Neutrophil (primary cell): Measurements from ENCODE around the gene EHD3.

Source experiments
- H3K27ac ChIP-seq: fragments of 200-600 bp; sonication (generic); 2 replicates; pipeline ENCODE4 v1.5.1; 2016; ENCODE audit warnings: mild to moderate bottlenecking, moderate library complexity
- H3K27me3 ChIP-seq: fragments of 200-600 bp; sonication (generic); 2 replicates; pipeline ENCODE4 v1.6.0; 2016; ENCODE audit warnings: mild to moderate bottlenecking
- H3K36me3 ChIP-seq: fragments of 200-600 bp; sonication (generic); 2 replicates; pipeline ENCODE4 v1.5.1; 2017
- H3K4me1 ChIP-seq, 2 experiments: fragments of 200-600 bp in 1 of 2; sonication (generic) in 1 of 2; 1 replicate in 1 of 2; 2 replicates in 1 of 2; pipeline versions ENCODE4 v1.5.1 to v1.6.1; 2013 to 2016; ENCODE audit warnings: low read depth in 1 of 2, low read length in 1 of 2, mild to moderate bottlenecking in 1 of 2, moderate library complexity in 1 of 2; ENCODE audit not compliant: control insufficient read depth in 1 of 2, insufficient read depth in 1 of 2
- H3K4me3 ChIP-seq, 2 experiments: fragments of 200-600 bp in 1 of 2; sonication (generic) in 1 of 2; 1 replicate in 1 of 2; 2 replicates in 1 of 2; pipeline ENCODE4 v1.5.1; 2013 to 2016; ENCODE audit warnings: low read depth in 1 of 2, low read length in 1 of 2, mild to moderate bottlenecking in 1 of 2, moderate library complexity in 1 of 2
- H3K9me3 ChIP-seq: fragments of 200-600 bp; sonication (generic); 2 replicates; pipeline ENCODE4 v1.5.1; 2016
- TF ChIP-seq, protein P1 (sequence below): fragments of 200-600 bp; sonication (generic); IDR thresholded peaks from 2 replicates; pipeline ENCODE4 v1.5.1; 2016; ENCODE audit warnings: antibody characterized with exemption

Gene EHD3

DNA sequence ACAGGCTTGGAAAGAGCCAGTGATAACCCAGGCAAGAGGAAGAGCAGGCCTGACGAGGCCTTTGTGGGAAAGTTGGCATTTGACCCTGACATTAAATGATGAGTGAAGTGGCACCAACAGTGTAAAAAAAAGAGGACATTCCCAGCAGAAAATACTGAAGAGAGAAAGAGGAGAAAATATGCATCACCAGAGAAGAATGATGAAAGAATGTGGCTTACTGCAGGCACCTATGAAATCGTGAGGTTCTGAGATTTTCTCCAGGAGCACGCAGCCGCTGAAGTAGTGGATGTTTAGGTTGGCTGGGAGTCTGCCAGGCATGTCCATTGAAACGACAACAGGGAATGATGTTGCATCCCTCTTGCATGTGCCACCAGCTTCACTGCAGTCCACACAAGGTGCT is 13.8 kb downstream of the EHD3 start:
- peaks cover 3 to 4% of the 10 kb centered on the region in 2 experiments for H3K4me1 ChIP-seq
- no peak overlapping the region for H3K27ac ChIP-seq
- no peak overlapping the region for H3K4me3 ChIP-seq
- TF ChIP-seq, protein P1, sequence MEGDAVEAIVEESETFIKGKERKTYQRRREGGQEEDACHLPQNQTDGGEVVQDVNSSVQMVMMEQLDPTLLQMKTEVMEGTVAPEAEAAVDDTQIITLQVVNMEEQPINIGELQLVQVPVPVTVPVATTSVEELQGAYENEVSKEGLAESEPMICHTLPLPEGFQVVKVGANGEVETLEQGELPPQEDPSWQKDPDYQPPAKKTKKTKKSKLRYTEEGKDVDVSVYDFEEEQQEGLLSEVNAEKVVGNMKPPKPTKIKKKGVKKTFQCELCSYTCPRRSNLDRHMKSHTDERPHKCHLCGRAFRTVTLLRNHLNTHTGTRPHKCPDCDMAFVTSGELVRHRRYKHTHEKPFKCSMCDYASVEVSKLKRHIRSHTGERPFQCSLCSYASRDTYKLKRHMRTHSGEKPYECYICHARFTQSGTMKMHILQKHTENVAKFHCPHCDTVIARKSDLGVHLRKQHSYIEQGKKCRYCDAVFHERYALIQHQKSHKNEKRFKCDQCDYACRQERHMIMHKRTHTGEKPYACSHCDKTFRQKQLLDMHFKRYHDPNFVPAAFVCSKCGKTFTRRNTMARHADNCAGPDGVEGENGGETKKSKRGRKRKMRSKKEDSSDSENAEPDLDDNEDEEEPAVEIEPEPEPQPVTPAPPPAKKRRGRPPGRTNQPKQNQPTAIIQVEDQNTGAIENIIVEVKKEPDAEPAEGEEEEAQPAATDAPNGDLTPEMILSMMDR: no peak
- no peaks in the 10 kb centered on the region for H3K27me3 ChIP-seq
- H3K9me3 ChIP-seq: no peaks in the 10 kb centered on the region
- H3K36me3 ChIP-seq: no peaks in the 10 kb centered on the region

DNA sequence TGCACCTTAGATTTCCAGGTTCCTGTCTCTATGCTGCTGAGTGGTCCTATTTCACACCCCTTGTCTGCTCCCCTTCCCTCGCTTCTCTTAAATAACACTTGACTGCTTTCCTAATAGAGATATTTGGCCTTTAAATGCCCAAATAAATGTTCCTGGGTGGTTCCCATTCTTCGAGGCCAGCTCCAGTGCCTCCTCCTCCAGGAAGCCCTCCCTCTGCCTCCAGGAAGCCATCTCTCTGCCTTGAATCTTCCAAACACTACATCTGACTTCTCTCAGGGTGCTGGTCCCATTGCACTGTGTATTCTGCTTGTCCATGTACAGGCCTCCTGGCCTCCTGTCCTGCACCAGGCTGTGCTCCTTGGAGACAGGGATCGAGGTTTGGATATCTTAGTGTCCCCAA is 14.2 kb downstream of the EHD3 start:
- peaks cover 3 to 4% of the 10 kb centered on the region in 2 experiments for H3K4me1 ChIP-seq
- H3K9me3 ChIP-seq: no peaks in the 10 kb centered on the region
- TF ChIP-seq, protein P1: no peak
- H3K36me3 ChIP-seq: no peaks in the 10 kb centered on the region
- no peak overlapping the region for H3K27ac ChIP-seq
- no peaks in the 10 kb centered on the region for H3K27me3 ChIP-seq
- H3K4me3 ChIP-seq: no peak overlapping the region

GRCh38 chr2:31249009-31249690 is 15.2 kb downstream of the EHD3 start:
- peaks cover 3 to 4% of the 10 kb centered on the region in 2 experiments for H3K4me1 ChIP-seq
- H3K4me3 ChIP-seq: no peak overlapping the region
- TF ChIP-seq, protein P1: no peak
- H3K27ac ChIP-seq: no peak overlapping the region
- H3K36me3 ChIP-seq: no peaks in the 10 kb centered on the region
- no peaks in the 10 kb centered on the region for H3K27me3 ChIP-seq
- H3K9me3 ChIP-seq: no peaks in the 10 kb centered on the region

- H3K27ac ChIP-seq: no peak overlapping the region
- H3K4me3 ChIP-seq: no peak overlapping the region
- no peaks in the 10 kb centered on the region for H3K9me3 ChIP-seq
- H3K27me3 ChIP-seq: no peaks in the 10 kb centered on the region
- peaks cover 3 to 4% of the 10 kb centered on the region in 2 experiments for H3K4me1 ChIP-seq
- TF ChIP-seq, protein P1: no peak
- H3K36me3 ChIP-seq: no peaks in the 10 kb centered on the region
These were observed 17.1 kb downstream of the EHD3 start for GRCh38 chr2:31251018-31251417.

DNA sequence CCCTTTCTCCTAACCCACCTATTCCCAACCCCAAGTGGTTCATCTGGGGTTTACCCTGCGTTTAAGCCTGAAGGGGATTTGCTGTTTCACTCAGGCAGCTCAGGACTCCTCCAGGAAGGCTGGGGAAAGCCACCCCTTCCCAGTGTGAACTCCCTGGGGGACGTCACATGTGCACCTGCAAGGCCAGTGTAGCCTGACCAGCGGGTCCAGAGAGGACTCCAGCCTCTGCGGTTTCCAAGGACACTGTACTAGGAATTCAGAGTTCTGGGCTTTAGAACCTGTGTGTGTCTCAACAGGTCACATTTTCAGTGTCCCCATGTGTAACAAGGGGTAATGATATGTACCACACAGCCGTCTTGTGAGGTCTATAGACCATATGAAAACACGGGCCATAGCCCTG is 17.9 kb downstream of the EHD3 start:
- no peak overlapping the region for H3K4me3 ChIP-seq
- H3K9me3 ChIP-seq: no peaks in the 10 kb centered on the region
- no peaks in the 10 kb centered on the region for H3K27me3 ChIP-seq
- no peaks in the 10 kb centered on the region for H3K36me3 ChIP-seq
- peaks cover 3 to 4% of the 10 kb centered on the region in 2 experiments for H3K4me1 ChIP-seq
- TF ChIP-seq, protein P1: no peak
- no peak overlapping the region for H3K27ac ChIP-seq
